LNCaP clone FGC (cell line): ENCODE measurements around the gene CCDC144A.
"Not testable (repeated sequence)": the region's sequence is repeated elsewhere in the genome, so short reads cannot be mapped to it uniquely, and the experiment has no call there.

Source experiments
- DNase-seq: peaks from one replicate; pipeline ENCODE4 v3.0.0-alpha.2; 2011; ENCODE audit warnings: low read depth
- H3K4me3 ChIP-seq: 2 replicates; pipeline ENCODE4 v1.5.1; 2011; ENCODE audit warnings: mild to moderate bottlenecking, low read depth, low read length, control low read depth
- TF ChIP-seq, protein P1 (sequence below): IDR thresholded peaks from 2 replicates; pipeline ENCODE4 v1.5.1; 2012; ENCODE audit warnings: mild to moderate bottlenecking; ENCODE audit not compliant: control insufficient read depth, insufficient read depth; ENCODE audit errors: extremely low read depth

CCDC144A gene

DNA sequence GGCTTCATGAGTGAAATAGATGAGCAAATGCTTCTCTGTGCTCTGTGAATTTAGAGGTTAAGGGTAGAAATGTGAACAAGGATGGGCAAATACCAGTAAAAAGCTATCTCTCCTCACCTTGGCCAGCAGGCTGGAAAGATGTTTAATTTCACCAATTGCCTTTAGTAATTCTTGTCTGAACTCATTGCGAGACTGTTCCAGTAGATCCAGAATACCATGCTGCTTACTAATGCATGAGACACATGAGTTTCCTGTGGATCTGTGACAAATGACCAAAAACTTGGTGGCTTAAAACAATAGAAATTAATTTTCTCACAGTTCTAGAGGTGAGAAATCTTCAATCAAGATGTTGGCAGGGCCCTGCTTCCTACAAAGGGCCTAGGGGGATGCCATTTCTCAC, 27.1 kb upstream of the CCDC144A start:
- DNase-seq: no peak
- H3K4me3 ChIP-seq: no peak overlapping the region
- TF ChIP-seq, protein P1, sequence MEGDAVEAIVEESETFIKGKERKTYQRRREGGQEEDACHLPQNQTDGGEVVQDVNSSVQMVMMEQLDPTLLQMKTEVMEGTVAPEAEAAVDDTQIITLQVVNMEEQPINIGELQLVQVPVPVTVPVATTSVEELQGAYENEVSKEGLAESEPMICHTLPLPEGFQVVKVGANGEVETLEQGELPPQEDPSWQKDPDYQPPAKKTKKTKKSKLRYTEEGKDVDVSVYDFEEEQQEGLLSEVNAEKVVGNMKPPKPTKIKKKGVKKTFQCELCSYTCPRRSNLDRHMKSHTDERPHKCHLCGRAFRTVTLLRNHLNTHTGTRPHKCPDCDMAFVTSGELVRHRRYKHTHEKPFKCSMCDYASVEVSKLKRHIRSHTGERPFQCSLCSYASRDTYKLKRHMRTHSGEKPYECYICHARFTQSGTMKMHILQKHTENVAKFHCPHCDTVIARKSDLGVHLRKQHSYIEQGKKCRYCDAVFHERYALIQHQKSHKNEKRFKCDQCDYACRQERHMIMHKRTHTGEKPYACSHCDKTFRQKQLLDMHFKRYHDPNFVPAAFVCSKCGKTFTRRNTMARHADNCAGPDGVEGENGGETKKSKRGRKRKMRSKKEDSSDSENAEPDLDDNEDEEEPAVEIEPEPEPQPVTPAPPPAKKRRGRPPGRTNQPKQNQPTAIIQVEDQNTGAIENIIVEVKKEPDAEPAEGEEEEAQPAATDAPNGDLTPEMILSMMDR: no peak

DNA sequence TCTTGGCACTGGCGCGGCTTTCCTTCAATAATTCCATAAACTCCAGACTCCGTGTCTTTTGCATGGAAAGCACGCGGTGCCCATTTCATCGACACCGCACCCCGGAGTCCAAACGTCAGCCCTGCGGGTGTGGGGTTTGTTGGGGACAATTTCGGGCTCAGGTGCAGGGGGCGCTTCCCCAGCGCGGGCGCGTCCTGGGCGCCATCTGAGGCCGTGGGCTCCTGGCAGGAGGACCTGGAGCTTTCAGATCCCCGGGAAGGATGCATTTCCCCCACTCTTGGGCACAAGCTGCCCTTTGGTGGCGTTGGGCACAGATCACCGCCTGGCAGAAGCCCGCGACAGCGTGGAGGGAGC, 23.5 kb upstream of the CCDC144A start:
- not testable (repeated sequence) for H3K4me3 ChIP-seq, DNase-seq

DNA sequence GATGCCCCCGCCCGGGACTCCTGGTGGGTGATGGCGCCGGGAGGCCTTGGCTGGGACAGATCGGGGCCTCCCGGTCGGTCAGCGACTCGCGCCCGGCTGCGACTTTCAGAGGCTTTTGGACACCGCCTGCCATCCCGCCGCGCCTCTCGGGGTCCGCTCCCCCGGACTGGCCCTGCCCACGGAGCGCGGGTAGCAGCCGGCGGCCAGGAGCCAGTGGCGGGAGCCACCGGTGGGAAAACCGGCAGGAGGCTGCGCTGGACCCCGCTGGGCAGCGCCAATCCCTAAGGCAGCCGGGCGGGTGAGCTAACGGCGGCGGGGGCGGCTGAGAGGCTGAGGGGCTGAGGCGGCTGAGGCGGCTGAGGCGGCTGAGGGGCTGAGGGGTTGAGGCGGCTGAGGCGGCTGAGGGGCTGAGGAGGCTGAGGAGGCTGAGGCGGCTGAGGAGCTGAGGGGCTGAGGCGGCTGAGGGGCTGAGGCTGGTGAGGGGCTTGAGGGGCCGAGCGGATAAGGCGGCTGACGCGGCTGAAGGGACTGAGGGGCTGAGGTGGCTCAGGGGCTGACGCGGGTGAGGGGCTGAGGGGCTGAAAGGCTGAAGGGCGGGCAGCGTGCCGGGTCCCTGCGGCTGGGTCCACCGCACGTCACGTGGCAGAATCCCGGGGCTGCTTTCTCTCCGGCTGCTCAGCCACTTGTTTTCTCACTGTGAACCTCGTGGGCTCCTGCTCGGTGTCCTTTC, 23.0 kb upstream of the CCDC144A start:
- not testable (repeated sequence) for H3K4me3 ChIP-seq, DNase-seq

DNA sequence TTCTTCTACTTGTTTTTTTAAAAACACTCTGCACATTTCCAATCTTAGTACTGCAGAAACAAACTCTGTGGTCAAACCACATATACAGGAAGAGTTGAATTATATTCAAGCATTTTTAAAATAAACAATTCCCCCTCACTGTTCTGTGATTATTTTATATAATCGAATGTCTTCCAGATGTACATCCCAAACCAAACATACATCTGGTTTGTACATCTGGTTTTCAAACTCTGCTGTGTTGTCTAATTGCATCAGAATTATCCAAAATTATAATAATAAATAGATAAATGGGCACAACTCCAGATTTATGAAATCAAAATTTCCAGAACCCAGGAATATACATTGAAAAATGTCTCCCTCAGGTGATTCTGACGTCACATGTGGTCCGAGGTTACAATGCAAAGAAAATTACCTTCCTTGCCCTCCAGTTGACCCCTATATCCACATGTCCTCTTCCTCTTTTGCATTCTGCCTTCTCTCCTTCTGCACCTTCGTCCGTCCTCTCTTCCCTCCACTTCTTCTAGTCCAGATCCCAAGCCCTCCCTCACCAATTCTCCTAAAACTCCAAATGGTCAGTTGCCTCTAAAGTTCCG, 13.3 kb upstream of the CCDC144A start:
- no peak overlapping the region for H3K4me3 ChIP-seq
- TF ChIP-seq, protein P1: no peak
- DNase-seq: no peak

DNA sequence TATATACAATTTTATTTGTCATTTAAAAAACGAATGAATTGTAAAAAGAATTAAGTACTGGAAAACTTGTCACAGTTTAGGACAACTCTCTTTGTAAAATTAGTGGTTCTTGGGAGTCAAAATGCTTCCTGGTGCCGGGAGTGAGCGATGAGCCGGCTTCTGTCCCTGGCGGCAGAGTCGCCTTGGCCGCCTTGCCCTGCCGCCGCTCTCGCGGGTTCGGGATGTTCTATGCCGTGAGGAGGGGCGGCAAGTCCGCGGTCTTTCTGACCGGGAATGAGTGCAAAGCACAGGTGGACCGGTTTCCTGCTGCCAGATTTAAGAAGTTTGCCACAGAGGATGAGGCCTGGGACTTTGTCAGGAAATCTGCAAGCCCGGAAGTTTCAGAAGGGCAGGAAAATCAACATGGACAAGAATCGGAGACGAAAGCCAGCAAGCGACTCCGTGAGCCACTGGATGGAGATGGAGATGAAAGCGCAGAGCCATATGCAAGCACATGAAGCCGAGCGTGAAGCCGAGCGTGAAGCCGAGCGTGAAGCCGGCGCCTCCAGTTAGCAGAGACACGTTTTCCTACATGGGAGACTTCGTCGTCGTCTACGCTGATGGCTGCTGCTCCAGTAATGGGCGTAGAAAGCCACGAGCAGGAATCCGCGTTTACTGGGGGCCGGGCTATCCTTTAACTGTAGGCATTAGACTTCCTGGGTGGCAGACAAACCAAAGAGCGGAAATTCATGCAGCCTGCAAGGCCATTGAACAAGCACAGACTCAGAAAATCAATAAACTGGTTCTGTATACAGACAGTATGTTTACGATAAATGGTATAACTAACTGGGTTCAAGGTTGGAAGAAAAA, 6.5 kb upstream of the CCDC144A start:
- H3K4me3 ChIP-seq, DNase-seq: not testable (repeated sequence)

DNA sequence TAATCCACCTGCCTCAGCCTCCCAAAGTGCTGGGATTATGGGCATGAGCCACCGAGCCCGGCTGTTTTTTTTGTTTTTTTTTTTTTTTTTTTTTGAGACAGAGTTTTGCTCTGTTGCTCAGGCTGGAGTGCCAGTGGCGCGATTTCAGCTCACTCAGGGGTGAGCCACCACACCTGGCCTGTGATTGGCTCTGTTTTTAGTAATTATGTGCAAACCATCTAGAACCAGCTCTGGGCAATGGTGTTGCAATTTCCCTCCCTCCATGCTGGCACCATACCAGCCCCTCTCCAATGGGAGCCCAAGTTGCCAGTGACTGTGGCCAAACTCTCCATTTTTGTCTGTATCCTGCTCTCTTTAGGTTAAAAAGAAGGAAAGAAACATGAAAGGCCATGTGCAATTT, 4.0 kb upstream of the CCDC144A start:
- not testable (repeated sequence) for H3K4me3 ChIP-seq, DNase-seq

DNA sequence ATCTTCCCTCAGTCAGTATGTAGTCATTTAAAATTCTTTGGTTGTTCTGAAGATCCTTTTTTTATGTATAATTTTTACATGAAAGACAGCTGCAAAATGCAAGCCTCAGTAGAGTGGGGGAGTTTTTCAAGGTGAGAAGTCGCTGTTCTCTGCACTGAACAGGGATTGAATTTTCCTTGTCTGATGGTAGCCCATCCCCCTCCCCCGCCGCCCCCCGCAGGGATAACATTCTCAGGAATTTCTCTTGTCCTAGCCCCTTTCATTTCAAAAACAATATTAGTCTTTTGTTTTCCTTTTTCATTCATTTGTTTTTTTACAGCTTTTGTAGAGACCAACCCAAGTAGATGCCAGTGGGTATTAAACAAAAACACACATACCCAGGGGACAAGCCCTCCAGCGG, 2.9 kb upstream of the CCDC144A start:
- DNase-seq, H3K4me3 ChIP-seq: not testable (repeated sequence)

DNA sequence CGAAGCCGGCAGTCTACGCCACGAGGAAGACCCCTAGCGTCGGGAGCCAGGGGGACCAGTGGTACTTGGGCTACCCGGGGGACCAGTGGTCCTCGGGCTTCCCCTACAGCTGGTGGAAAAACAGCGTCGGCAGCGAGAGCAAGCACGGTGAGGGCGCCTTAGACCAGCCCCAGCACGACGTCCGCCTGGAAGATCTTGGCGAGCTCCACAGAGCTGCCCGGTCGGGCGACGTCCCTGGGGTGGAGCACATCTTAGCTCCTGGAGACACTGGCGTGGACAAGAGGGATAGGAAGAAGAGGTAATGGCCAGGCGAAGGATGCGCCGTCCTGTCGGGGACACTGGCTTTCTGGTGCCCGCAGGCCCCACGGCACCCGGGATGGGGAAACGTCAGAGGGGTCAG, 406 bp downstream of the CCDC144A start:
- not testable (repeated sequence) for DNase-seq

DNA sequence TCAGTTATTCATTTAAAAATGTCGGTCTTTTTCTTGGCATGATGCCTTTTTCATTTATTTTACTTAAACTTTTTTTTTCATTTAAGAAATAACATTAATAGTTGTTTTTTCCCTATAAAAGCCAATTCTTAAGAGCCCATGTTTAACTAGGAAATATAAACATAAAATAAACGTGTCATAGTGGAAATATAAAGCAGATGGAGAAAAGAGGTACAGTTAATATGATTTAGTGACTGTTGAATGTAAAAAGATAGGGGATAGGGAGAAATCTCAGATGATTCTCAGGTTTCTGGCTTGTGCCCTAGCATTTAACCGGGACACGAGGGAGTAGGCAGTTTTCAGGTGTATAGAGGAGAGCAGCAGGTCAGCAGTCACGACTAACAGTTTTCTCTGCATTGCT, 7.6 kb downstream of the CCDC144A start:
- not testable (repeated sequence) for DNase-seq, H3K4me3 ChIP-seq

More for the DNA sequence above, 406 bp downstream of the CCDC144A start:
- not testable (repeated sequence) for H3K4me3 ChIP-seq

DNA sequence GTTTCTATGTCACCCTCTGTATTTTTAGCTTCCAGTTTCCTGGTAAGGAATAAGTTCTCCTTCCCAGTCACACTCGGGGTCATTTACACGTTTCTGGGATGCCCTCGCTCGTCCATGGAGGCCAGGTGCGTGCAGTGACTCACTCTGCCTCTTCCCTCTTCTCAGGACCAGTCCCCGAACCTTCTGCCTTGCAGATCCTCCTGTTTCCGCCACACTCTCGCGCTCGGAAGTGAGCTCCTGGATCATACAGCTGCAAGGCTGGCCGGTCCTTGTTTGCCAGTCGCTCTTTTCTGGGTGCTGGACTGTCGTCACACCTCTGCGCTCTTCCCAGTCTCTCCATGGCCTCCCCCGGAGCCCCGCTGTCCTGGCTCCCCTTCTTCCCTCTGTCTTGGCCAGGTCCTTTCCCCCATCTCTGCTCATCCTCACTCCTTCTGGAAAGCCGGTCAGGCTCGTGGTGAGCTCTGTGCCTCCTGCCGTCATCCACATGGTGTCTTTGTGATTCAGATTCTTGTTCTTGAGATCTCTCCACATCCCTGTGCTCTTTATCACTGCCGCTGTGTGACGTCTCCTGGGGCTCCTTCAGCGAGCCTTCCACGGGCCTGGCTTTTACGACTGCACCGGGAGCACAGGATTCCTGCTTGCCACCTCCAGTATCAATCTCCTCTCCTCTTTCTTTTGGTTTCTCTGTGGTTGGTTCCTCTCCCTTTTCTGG, 55.6 kb downstream of the CCDC144A start:
- not testable (repeated sequence) for DNase-seq, H3K4me3 ChIP-seq

DNA sequence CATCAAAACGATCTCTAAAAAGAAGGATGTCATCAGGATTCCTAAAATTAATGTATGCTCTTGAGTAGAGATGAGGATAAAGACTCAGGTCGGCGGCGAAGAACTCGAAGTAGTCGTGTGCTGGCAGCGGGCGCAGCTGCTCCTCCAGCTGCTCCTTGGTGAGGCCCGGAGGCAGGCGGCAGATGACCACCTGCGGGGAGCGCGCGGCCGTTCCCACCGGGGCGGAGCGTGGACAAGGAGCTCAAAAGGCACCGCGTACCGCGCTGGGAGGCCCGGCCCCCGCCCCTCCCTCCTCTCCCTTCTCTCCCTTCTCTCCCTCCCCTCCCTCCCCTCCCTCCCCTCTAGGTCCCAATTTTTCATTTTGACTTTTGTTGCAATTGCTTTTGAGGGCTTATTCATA, 56.5 kb downstream of the CCDC144A start:
- not testable (repeated sequence) for H3K4me3 ChIP-seq, DNase-seq

DNA sequence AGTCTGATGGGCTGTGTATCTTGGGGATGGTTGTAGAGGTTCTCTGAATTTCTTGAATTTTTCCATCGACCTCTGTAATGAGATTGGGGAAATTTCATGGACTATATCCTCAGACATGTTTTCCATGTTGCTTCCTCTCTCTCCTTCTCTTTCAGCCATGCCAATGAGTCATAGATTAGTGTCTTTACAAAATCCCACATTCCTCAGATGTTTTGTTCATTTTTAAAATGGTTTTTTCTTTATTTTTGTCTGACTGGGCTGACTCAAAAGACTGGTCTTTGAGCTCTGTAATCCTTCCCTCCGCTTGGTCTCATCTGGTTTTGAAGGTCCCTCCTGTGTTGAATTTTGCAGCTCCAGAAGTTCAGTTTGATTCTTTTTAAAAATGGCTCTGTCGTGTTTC, 60.5 kb downstream of the CCDC144A start:
- DNase-seq, H3K4me3 ChIP-seq: not testable (repeated sequence)
